Esophagus squamous epithelium (tissue), 5 donors: ENCODE measurements around the gene LSMEM2. TPM values are rescaled to one million over a fixed set of nuclear protein-coding genes. Genes with fewer than 3 reads are reported as not detected.

ENCODE experiments used
- DNase-seq: peaks from one replicate; lab custom pipeline; 2025; lab: John Stamatoyannopoulos, UW
- H3K27ac ChIP-seq, 4 donors: fragments of 200-600 bp; sonication (generic); one replicate each; pipeline ENCODE4 v1.5.1; 2016 to 2019; ENCODE audit warnings: mild to moderate bottlenecking in 1 of 4
- H3K27me3 ChIP-seq, 4 donors: fragments of 200-600 bp; sonication (generic); 1 replicate in 3 of 4; 2 replicates in 1 of 4; pipeline versions ENCODE4 v1.5.1 to v1.6.0; 2017 to 2021; ENCODE audit warnings: antibody characterized with exemption in 1 of 4
- H3K36me3 ChIP-seq, 3 donors: fragments of 200-600 bp; sonication (generic); one replicate each; pipeline ENCODE4 v1.5.1; 2016 to 2019
- H3K4me1 ChIP-seq, 3 donors: fragments of 200-600 bp; sonication (generic); one replicate each; pipeline ENCODE4 v1.5.1; 2017 to 2019
- H3K4me3 ChIP-seq, 4 donors: fragments of 200-600 bp; sonication (generic); 1 replicate in 3 of 4; 2 replicates in 1 of 4; pipeline ENCODE4 v1.5.1; 2016 to 2019; ENCODE audit warnings: mild to moderate bottlenecking in 2 of 4, moderate library complexity in 1 of 4
- H3K9me3 ChIP-seq, 3 donors: fragments of 200-600 bp; sonication (generic); one replicate each; pipeline ENCODE4 v1.5.1; 2016 to 2019
- CTCF ChIP-seq, 6 experiments: fragments of 450-650 bp in 4 of 6; fragments of 200-600 bp in 2 of 6; sonication (generic) in 2 of 6; IDR thresholded peaks; one replicate each; pipeline ENCODE4 v1.5.1; 2016 to 2019; ENCODE audit warnings: antibody characterized with exemption in 6 of 6, mild to moderate bottlenecking in 4 of 6, moderate library complexity in 4 of 6
- POLR2A ChIP-seq, 4 donors: fragments of 450-650 bp; IDR thresholded peaks; one replicate each; pipeline ENCODE4 v1.6.1; 2017; ENCODE audit warnings: antibody characterized with exemption in 4 of 4, mild to moderate bottlenecking in 4 of 4, moderate library complexity in 3 of 4
- WGBS, 2 donors: methylation state at CpG; one replicate each; pipeline ENCODE4 v1.1.5; 2018; 5-methylcytosine and 5-hydroxymethylcytosine counted together
- intact Hi-C: fragments of 100-400 bp; cut with DNase I; formaldehyde crosslinking; loops from one replicate; pipeline ENCODE4 v1.15.0; 2022
- total RNA-seq, 4 donors: library from RNA; depleted of rRNA; stranded (reverse); fragments of >200 nt; gene quantifications; one replicate each; pipeline ENCODE4 v1.1.0, GENCODE V29; 2016
- donor health status: DM: yes; HTN: yes; CAD: no.

Gene LSMEM2
- total RNA-seq, 4 donors from 2014 or later = not detected

- H3K9me3 ChIP-seq = no peaks in the 10 kb centered on the region
- no peaks in the 10 kb centered on the region for H3K36me3 ChIP-seq
- H3K27me3 ChIP-seq = peaks cover 0 to 40% (median 3%) of the 10 kb centered on the region in 4 donors
- WGBS, 2 donors = 0 to 5% methylated on average over 7 to 26 of the region's 61 CpGs
- peaks cover 22 to 74% (median 48%) of the 10 kb centered on the region in 3 donors for H3K4me1 ChIP-seq
- TF ChIP-seq POLR2A (IDR thresholded peaks at IDR 0.05) (no peak), CTCF (IDR thresholded peaks at IDR 0.05) (peak; percentile 97 to 100 (median 99))
- intact Hi-C loops = loop anchor here (2.0 to 10.0 kb wide), 3 partner anchors 46 to 81 kb away; partner anchors contain the start of genes GNAT1, HYAL2 and TUSC2
- H3K27ac ChIP-seq = peak overlapping the region in 2 of 4 donors; percentile 43 to 49
- peak overlapping the region; percentile 18 to 63 (median 40) for H3K4me3 ChIP-seq
- no peak for DNase-seq
Measured at GRCh38 chr3:50272911-50273688, 5.8 kb upstream of the LSMEM2 start.

GRCh38 chr3:50273689-50274065, 5.2 kb upstream of the LSMEM2 start:
- TF ChIP-seq CTCF (IDR thresholded peaks at IDR 0.05) (no peak), POLR2A (IDR thresholded peaks at IDR 0.05) (no peak)
- DNase-seq = no peak
- WGBS, 2 donors = 38 to 66% methylated on average over 6 to 7 of the region's 31 CpGs
- Histone ChIP-seq H3K9me3 (no peaks in the 10 kb centered on the region), H3K27me3 (peaks cover 0 to 40% (median 3%) of the 10 kb centered on the region in 4 donors), H3K27ac (peak overlapping the region in 1 of 4 donors; percentile 43), H3K4me3 (peak overlapping the region in 2 of 4 donors; percentile 39 to 63), H3K36me3 (no peaks in the 10 kb centered on the region), H3K4me1 (peaks cover 18 to 70% (median 42%) of the 10 kb centered on the region in 3 donors)
- intact Hi-C loops = loop anchor here (2.0 to 10.0 kb wide), 3 partner anchors 47 to 81 kb away; partner anchors contain the start of genes GNAT1, HYAL2 and TUSC2

GRCh38 chr3:50274371-50275104, 4.3 kb upstream of the LSMEM2 start:
- Histone ChIP-seq H3K36me3 (no peaks in the 10 kb centered on the region), H3K4me3 (no peak overlapping the region), H3K27me3 (peaks cover 0 to 40% (median 3%) of the 10 kb centered on the region in 4 donors), H3K9me3 (no peaks in the 10 kb centered on the region), H3K4me1 (peaks cover 11 to 67% (median 33%) of the 10 kb centered on the region in 3 donors), H3K27ac (no peak overlapping the region)
- intact Hi-C loops = loop anchor here (5.0 to 10.0 kb wide), 2 partner anchors 50 to 82 kb away; partner anchors contain the start of genes GNAT1, HYAL2 and TUSC2
- DNase-seq = no peak
- TF ChIP-seq POLR2A (IDR thresholded peaks at IDR 0.05) (no peak), CTCF (IDR thresholded peaks at IDR 0.05) (peak; percentile 69 to 87 (median 78))
- 2 to 34% methylated on average over 11 to 15 of the region's 26 CpGs for WGBS, 2 donors

GRCh38 chr3:50275141-50275995, 3.5 kb upstream of the LSMEM2 start:
- DNase-seq = no peak
- intact Hi-C loops = loop anchor here (10.0 kb wide), 1 partner anchor 49 kb away; the partner anchor contains the start of genes HYAL2 and TUSC2
- peaks cover 11 to 59% (median 26%) of the 10 kb centered on the region in 3 donors for H3K4me1 ChIP-seq
- peaks cover 0 to 40% (median 3%) of the 10 kb centered on the region in 4 donors for H3K27me3 ChIP-seq
- TF ChIP-seq CTCF (IDR thresholded peaks at IDR 0.05) = no peak
- TF ChIP-seq POLR2A (IDR thresholded peaks at IDR 0.05) = no peak
- no peaks in the 10 kb centered on the region for H3K36me3 ChIP-seq
- WGBS, 2 donors = 80 to 83% methylated on average over 2 to 4 of the region's 65 CpGs
- H3K27ac ChIP-seq = no peak overlapping the region
- no peak overlapping the region for H3K4me3 ChIP-seq
- H3K9me3 ChIP-seq = no peaks in the 10 kb centered on the region
